Fibroblast of the conjunctiva (primary cell): ENCODE data around the gene GPN1.
"Not testable (repeated sequence)": the region's sequence is repeated elsewhere in the genome, so short reads cannot be mapped to it uniquely, and the experiment has no call there.

Source experiments
- DNase-seq: peaks from one replicate; pipeline ENCODE4 v3.0.0-alpha.2; 2010; ENCODE audit warnings: low read depth

GPN1 gene

DNA sequence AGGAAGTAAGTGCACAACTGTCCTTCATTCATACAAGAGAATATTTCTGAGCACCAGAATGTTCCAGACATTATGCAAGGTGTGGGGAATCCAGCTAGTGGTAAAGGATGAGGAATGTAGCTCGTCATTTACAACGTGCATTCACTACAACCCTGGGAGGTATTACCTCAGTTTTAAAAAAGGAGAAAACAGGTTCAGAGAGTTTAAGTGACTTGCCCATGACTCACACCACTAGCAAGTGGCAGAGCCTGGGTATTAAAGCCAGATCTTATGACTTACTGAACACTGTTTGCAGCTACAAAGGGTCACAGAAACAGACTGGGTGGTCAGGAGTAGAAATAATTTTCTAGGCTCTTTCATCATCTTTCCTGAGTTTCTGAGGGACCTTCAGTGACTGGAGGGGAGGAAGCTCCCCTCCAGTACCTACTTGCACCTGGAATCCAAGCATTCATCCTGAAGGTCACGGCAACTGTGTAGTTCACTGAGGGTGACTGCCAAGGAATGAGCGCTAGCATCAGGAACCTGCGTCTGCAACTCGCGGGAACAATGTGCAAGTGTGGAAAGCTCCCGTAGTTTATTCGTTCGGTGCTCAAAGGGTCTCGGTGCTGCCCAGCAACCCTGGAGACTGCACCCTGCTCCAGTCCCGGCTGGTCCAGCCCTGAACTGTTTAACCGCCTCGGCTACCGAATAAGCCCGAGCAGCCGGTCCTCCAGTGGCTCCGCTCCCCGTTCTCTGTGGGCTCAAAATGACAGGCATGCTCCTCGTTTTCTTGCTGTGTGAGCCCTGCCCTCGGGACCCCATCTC is 685 bp upstream of the GPN1 start:
- DNase-seq, result peak; percentile 41

DNA sequence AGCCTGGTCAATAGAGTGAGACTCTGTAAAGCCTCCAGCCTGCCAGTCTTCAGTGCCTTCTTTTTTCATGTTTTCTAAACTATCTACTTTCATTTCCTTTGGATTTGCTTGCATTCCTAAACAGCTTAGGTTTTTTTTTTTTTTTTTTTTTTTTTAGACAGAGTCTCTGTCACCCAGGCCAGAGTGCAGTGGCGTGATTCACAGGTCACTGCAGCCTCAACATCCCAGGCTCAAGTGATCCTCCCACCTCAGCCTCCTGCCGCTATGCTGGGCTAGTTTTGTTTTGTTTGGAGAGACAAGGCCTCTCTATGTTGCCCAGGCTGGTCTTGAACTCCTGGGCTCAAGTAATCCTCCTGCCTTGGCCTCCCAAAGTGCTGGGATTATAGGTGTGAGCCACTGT is 1.4 kb downstream of the GPN1 start:
- not testable (repeated sequence) for DNase-seq

DNA sequence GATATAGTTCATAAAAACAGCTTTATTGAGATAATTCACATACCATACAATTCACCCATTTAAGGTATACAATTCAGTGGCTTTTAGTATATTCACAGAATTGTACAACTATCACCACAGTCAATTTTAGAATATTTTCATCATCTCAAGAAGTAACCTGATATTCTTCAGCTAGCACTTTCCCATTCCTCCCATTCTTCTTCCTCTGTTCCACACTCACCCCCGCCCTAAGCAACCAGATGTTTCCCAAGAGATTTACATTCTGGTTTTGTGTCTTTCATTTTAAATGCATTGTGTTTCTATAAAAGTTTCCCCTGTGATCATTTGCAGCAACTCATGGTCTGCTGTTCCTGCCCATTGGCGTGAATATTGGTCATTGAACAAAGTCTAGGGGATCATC is 5.4 kb downstream of the GPN1 start:
- no peak for DNase-seq

DNA sequence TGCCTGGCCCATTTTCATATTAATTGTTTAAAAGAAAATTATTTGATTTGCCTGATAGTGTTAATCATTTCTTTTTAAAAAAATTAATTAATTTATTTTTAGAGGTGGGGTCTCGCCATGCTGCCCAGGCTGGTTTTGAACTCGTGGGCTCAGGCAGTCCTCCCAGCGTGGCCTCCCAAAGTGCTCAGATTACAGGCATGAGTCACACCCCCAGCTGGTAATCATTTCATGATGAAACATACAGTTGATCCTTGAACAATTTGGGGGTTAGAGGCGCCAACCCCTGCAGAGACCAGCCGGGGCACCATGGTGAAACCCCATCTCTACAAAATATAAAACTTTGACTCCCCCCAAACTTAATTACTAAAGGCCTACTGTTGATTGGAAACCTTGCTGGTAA is 7.9 kb downstream of the GPN1 start:
- no peak for DNase-seq

DNA sequence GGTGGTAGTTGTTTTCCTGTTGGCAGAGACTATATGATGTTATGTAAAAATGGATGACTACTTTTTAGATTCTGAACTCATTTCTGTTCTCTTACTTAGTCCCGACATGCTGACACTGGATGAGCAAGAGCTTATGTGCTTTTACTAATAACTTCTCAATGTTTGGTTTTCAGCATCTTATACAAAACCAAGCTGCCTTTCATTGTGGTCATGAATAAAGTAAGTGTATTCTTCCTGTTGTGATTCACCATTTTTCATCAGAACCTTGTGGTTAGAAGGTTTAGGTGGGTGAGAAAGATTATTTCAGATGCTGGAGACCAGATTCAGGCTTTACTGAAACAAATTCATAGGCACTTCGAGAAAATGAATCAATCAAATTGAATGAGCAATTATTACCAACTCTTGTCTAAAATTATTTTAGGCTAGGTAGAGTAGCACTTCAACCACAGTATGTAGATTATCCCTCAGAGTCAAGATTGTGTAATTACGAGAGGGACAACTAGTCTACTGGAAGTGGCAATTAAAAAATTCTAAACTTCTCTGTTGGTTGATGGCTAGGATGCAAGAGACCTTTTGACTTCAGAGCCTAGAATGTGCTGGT is 9.3 kb downstream of the GPN1 start:
- DNase-seq, result no peak

DNA sequence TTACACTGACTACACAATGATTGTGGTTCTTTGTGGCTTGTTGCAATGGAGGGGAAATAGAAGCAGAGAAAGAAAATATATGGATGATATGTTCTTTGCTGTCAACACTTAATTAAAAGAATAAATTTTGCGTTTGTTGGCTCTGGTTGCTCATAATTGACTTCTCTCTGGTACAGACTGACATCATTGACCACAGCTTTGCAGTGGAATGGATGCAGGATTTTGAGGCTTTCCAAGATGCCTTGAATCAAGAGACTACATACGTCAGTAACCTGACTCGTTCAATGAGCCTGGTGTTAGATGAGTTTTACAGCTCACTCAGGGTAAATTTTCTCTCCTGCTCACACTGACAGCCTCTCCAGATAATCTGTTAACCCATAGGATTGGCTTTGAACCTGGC is 9.9 kb downstream of the GPN1 start:
- DNase-seq, result no peak

DNA sequence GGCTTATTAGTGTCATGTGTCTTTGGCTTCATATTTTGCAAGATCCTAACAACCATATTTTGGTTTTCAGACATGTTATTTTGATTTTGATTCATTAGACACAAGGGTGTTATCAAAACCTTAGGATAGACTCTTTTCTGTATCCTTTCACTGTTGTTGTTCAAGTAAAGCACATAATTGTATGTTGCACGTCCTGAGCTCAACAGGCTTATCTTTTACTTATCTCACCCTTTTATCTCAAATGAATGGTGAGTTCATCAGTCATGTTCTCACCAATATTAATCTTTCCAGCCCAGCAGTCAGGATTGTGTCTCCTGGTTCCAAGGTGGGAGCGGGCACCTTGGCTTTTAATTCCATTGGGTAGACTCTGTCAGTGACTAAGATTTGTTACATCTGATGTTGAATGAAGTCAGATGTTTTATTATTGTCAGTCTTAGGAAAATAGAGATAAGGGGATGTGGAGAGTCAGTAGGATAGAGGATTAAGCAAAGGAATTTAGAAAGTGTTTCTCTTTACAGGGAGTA is 11.9 kb downstream of the GPN1 start:
- no peak for DNase-seq

DNA sequence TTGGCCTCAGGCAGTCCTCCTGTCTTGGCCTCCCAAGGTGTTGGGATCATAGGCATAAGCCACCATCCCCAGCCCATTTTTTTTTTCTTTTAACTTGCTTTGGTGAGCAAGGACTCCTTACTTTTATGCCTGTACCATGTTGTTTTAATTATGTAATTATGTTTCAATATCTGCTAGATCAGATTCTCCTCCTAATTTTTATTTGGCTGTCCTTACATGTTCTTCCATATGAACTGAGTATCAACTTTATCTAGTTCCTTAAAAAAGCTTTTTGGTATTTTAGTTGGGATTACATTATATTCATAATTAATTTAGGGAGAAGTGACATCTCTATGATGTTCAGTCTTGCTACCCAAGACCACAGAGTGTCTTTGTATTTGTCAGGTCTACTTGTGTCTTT is 16.3 kb downstream of the GPN1 start:
- no peak for DNase-seq

DNA sequence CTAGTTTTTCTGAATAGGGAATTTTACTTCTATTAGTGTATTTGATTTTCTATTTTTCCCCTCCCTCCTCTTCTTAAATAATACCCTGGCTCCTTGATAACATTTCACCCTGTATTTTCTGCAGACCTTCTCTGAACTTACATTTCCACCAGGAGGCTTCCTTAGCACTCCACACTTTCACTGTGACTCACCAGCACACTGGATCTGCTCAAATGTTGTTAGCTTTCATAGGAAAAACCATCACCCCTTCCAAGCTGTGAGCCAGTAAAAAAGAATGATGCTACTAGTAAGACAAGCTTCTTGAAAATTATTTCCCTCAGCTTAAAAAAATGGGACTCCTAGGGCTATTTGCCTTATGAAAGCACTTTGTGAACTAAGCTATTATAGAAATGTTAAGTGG is 18.4 kb downstream of the GPN1 start:
- no peak for DNase-seq

DNA sequence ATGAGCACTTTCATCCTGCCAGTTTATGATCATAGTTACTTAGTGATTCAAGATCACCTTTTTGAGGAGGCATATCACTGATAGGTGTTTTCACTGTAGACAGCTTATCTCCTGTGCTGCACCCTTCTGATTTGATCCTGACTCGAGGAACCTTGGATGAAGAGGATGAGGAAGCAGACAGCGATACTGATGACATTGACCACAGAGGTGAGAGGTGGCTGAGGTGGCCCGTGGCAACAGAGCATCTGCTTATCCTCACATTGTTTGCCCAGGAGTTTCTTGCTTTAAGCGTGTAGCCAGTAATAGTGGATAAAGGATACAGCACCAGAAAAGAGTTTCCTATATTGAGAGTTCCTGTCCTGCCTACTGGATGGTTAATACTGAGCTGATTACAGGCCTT is 18.9 kb downstream of the GPN1 start:
- DNase-seq, result no peak

DNA sequence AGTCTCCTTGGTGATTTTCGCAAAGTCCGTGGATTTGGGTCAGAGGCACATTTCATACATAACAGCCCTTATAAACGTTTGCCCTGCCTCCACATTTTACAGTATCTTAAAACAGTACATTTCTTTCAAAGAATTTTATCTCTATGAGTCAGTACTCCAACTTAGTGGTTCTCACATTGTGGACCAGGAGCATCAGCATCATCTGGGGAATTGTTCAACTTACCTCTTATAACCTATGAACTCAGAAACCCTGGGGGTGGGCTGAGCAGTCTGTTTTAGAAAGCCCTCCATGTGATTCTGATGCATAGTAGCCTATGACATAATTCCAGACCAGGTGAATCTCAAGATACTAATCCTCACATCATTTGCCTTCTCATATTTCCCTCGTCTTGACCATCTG is 22.2 kb downstream of the GPN1 start:
- DNase-seq, result no peak

DNA sequence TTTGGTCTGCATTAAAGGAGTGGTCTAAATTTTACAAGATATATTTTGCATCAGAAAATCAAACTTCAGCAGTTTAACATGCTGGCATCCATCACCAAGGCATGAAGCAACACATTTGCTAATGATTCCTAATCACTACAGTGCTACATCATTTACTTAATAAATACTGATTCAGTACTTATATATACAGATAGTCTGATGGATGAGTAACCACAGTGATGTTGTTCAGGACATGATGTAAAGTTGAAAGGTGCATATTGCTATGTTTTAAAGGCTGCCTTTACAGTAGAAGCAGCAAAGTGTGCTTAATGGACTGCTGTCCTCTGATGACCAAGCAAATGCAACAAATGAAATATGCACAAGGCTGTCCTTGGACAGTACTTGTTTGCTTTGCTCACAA is 23.5 kb downstream of the GPN1 start:
- DNase-seq, result no peak

DNA sequence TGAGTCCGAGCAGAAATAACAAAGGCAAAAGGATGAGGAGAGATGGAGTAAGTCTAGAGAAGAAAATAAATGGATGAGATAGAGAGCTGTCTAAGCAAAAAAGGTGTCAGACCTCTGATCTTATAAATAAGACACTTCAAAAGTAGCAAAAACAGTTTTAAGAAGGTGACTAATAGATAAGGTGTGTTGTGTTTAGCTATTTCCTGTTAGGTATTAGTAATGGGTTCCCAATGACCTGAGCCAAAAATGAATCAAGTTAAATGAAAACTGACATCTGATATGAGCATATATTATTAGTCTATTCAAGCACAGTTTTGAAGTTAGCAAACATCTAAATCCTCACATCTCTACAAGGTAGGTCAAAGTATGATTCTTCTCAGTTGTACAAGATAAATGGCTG is 23.9 kb downstream of the GPN1 start:
- no peak for DNase-seq

DNA sequence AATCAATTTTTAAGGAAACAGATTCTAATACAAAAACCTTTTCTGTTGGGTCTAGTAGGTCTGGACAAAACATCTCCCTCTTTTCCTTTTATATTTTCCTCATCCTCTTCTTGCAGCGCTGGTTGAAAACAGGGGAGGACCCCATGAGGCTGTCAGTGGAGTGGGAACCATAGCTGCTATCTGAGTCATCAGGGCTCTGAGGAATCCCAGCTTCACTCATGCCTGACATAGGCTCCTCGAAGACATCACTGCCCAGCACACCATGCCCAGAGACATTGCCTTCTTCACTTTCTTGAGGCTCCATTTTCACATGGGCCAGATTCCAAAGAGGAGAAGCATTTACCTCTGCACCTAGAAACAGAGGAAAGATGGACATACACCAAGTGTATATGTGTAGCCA is 24.5 kb downstream of the GPN1 start:
- no peak for DNase-seq

DNA sequence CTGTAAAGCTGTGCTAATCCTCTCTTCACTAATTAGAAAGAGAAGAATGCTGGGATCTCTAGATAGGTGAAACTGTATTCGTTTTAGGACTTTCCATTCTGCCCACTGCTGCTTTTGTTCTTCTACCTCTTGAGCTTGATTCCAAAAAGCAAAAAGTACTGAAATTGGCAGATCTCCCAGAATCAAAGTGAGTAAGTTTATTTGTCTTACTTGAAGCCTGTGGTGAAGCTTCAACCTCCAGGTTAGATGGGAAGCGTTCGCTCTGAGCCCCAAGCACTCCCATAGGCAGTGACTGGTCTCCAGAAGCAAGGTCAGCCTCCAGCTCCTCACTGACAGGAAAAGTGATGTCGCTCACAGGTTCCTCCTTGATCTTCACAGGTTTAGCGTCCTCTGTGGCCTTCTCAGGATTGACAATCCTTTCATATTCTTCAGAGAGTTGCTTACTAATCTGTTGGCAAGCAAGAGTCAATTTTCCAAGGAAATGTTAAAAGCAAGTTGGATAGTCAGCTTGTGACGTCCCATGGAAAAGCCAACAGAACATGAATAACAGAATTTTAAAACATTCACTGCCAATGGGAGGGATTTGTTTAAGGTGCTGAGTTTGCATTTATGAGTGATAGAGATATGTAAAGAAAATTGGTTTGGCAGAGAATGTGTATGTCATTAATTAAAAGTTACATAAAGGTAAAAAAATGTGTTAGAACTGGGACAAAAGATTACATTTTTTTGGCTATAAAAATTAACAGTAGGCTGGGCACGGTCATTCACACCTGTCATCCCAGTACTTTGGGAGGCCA is 26.5 kb downstream of the GPN1 start:
- peak; percentile 8 for DNase-seq

DNA sequence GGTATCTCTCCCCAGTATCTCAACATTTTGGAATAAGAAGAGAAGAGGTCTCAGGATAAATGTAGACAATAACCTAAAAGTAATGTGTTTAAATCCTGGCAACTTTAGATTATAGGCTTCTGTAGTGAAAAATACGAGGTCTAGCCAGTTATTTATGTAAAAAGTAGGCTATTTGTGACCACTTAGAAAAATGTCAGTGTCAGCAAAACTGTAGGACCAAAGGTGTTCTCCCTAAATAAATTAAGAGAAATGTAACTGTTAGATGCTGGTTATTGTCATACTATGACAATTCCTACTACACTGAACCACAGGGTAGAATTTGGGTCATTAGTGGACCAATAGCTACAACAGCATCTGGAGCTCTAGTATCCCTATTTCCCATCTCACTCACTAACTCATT is 32.5 kb downstream of the GPN1 start:
- no peak for DNase-seq

DNA sequence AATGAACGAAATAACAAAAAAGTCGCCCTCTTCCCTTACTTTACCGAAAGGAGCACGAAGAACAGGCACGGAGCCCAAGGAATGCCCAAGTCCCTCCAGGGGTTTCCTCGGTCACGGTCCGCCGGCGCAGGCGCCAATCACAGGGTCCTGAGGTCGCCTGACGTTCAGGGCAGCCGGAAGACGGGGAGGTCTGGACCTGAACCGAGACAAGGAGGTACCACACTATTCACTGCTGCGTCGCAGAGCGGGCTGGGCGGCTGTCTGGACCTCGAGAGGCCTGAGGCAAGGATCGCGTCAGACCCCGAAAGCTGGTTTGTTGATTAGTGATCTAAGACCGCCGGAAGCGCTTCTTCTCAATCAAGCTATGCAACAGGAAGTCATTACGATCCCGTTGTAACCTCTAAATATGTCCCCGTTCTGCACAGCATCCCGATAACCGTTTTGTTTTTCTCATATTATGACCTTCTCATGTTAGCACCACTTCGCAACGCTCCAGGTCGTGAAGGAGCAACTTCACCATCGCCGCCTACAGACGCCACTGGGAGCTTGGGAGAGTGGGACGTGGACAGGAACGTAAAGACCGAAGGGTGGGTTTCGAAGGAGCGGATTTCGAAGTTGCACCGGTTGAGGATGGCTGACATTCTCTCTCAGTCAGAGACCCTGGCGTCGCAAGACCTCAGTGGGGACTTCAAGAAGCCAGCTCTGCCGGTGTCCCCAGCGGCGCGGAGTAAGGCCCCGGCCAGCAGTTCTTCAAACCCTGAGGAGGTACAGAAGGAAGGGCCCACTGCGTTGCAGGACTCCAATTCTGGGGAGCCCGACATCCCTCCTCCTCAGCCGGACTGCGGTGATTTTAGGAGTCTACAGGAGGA is 34.7 kb downstream of the GPN1 start, which contains the start of the genes SLC4A1AP and SUPT7L:
TSS of gene SLC4A1AP (plus strand) at position 605 of the 869 bp plus-strand sequence. CDS start at position 631, 26 bp downstream.
TSS of gene SUPT7L (minus strand) at position 330 of the 869 bp plus-strand sequence. CDS start 1,422 bp downstream, outside the sequence.
- peak; percentile 80 for DNase-seq

DNA sequence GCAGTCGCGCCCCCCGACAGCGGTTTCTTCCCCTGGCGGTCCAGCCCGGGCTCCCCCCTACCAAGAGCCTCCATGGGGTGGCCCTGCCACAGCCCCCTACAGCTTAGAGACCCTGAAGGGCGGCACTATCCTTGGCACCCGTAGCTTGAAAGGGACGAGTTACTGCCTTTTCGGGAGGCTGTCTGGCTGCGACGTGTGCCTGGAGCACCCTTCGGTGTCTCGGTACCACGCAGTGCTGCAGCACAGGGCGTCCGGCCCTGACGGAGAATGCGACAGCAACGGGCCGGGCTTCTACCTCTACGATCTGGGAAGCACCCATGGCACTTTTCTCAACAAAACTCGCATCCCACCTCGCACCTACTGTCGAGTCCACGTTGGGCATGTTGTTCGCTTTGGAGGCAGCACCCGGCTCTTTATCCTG is 35.3 kb downstream of the GPN1 start:
- no peak for DNase-seq

DNA sequence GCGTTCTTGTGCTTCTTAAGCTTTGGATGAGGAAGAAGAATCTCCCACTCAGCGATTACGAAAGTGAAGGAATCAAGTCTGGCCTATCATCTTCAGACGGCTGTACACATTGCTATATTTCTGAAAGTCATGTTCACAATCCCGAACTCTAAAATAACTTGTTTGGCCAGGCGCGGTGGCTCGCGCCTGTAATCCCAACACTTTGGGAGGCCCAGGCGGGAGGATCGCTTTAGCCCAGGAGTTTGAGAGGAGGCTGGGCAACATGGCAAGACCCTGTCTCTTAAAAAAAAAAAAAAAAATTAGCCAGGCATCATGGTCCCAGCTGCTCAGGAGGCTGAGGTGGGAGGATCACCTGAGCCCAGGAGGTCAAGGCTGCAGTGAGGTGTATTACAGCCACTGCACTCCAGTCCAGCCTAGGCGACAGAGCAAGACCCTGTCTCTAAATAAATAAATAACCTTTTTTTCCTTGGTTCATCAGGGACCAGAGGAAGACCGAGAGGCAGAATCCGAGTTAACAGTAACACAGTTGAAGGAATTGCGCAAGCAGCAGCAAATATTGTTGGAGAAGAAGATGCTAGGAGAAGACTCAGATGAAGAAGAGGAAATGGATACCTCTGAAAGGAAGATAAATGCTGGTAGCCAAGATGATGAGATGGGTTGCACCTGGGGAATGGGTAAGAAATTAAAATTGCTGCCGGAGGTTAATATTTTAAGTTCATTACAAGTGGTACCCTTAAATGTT is 35.9 kb downstream of the GPN1 start:
- no peak for DNase-seq

DNA sequence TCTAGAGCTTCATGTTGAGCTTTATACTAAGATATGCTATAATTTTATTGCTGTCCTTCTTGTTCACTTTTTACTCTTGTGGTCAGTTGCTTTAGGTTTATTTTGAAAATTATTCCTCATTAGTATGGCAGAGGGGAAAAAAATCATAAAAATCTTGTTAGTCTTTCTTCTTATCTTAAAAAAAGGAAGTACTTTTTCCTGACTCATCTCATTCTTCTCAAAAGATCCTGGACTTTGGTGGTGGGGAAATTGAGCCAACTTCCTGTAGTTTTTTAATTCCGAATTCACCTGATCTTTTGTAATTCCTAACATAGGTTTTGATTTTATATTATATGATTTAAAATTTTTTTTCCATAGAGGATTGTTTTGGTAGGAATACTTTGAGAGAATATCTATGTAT is 38.6 kb downstream of the GPN1 start:
- no peak for DNase-seq

DNA sequence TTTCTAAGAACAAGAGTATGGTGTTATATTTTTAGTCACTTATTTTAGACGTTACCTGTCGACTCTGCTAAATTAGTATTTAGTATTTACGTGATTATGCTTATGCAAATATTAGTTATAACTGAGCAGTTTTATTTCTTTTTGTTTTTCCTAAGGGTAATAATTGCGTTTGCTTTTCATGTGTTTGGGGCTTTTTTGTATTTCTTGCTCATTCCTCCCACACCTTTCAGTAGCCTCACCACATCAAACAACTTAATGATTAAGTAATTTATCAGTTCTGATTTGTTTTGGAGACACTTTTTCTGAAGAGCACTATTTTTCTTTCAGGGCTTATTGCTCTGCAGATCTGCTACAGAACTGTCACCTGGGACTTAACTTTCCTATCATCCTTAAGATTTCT is 42.4 kb downstream of the GPN1 start:
- no peak for DNase-seq
